Iris pigment epithelial cell (primary cell): ENCODE measurements around the gene RSPH10B2.
"Not testable (repeated sequence)": the region's sequence is repeated elsewhere in the genome, so short reads cannot be mapped to it uniquely, and the experiment has no call there.

ENCODE experiments used
- DNase-seq: peaks from one replicate; pipeline ENCODE4 v3.0.0-alpha.2; 2011; ENCODE audit warnings: low read depth

The RSPH10B2 gene

DNA sequence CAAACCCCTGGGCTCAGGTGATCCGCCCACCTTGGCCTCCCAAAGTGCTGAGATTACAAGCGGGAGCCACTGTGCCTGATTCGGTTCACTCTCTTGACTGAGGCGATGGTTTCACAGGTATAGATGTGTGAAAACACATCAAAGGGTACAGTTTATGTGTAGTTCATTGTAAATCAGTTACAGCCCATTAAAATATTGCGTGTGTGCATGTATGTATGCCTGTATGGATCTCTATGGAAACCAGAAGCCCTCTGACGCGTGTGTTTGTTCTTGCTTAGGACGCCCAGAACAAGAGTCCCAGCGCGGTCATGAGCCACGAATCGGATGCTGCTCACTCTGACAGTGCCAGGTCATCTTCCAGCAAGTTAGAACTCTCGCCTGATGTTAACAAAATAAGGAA, 35.5 kb downstream of the RSPH10B2 start:
- DNase-seq = not testable (repeated sequence)

DNA sequence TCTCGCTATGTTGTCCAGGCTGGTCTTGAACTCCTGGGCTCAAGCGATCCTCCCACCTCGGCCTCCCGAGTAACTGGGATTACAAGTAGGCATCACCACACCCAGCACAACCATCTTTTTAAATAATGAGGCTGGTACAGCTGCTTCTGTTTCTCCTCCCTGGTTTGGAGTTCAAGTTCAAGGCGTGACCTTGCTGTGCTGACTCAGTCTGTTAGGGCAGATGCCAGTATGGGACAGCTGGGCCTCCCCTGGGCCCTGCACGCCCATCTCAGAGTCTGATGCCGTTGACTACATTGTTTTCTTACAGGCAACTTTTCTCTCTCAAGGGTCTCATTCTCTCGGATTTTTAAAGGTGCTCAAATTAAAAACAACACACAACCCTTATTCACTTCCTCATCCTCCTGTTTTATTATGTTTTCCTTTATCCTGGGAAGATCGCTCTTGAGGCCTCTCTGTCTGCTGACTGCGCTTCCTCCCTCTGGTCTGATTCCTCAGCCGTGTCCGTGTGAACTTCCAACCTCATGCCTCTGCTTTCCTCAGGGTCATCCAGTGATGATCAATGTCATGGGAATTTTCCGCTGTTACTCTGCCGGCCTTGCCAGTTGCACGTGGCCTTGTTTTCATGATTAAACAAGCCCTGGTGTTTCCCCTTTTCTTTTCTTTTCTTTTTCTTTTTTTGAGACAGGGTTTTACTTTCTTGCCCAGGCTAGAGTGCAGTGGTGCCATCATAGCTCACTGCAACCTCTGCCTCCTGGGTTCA, 38.4 kb downstream of the RSPH10B2 start:
- peak; percentile 54 for DNase-seq

DNA sequence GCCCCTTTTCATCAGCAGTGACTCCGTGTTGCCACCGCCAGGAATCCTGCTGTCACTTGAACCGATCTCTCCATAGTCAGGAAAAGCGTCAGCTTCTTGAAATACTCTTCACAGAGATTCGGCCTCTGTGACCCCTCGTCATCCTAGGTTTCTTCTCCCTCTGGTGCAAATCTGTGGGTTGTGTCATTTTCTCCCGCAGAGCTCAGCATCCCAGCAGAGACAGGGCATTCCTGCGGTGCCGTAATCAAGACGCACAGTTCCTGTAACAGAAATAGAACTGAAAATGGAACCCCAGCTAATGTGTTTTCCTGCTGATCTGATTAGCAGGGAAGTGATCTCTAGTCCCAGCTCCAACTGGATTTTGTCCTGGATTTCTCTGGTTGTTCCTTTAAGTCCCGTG, 40.4 kb downstream of the RSPH10B2 start:
- not testable (repeated sequence) for DNase-seq

DNA sequence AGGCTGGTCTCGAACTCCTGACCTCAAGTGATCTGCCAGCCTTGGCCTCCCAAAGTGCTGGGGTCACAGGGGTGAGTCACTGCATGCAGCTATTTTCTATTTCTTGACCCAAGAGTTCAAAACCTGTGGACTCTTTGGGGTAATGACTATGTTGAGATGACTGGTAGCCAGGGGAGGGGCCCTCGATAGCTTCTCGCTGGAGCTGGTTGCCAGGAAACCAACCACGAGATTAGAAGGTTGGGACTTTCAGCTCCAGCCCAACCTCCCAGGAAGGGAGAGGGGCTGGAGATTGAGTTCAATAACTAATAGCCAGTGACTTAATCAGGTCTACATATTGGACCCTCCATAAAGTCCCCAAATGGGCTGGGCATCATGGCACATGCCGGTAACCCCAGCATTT, 43.3 kb downstream of the RSPH10B2 start:
- DNase-seq = not testable (repeated sequence)

DNA sequence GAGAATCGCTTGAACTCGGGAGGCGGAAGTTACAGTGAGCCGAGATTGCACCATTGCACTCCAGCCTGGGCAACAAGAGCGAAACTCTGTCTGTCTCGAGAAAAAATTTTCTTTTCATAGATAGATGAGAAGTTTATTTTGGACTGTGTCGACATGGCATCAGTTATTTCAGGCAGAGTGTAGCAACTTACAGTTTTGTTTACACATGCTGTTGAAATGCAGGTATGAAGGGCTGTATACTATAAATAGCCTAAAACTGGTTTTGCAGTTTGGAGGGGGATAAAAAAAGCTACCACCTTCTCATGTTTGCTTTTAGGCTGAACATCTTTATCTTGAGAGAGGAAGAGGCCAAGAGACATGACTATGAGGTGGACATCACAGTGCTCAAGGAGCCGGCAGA, 44.1 kb downstream of the RSPH10B2 start:
- not testable (repeated sequence) for DNase-seq

DNA sequence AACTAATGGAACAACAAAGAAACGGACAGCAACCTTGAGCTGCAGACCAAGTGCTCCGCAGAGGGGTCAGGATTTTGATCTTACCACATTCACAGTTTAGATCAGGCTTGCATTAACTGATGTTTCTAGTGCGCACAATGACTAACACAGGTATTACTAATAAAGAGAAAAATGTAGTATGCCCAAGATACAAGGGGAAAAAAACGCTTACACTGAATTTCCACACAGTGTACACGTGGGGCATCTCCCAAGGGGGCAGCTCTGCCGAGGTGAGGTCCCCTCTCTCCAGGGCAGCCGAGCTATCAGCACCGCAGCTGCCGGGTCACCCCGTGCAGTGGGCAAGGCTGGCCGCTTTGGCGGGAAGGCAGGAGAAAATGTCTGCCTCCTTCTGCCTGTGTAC, 46.0 kb downstream of the RSPH10B2 start:
- DNase-seq = not testable (repeated sequence)

DNA sequence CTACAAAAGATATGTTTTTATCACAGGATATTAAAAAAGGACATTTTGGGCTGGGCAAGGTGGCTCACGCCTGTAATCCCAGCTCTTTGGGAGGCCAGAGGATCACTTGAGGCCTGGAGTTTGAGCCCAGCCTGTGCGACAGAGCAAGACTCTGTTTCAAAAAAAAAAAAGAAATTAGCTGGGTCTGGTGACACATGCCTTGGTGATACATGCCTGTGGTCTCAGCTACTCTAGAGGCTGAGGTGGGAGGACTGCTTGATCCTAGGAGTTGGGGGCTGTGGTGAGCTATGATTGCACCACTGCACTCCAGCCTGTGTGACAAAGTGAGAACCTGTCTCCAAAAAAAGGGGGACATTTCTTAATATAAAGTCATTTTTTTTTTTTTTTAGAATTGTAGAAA, 46.4 kb downstream of the RSPH10B2 start:
- DNase-seq = not testable (repeated sequence)

DNA sequence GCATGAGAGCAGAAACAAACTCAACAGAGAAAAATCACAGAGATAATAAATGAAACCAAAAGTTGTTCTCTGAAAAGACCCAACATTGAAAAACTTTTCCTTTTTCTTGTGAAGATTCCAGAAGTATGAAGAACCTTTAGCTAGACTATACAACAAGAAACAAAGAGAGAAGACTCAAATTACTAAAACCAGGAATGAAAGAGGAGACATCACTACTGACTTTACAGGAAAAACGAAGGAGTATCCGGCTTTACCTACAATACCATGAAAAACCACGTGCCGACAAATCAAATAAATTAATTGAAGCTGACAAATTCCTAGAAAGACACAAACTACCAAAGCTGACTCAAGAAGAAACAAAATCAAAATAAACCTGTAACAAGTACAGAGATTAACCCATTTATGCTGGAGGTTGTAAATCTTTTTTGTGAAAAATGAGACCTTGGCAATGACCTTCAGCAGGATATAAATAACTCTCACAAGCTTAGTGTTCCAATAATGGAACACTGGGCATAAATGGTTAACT, 53.6 kb downstream of the RSPH10B2 start:
- not testable (repeated sequence) for DNase-seq

DNA sequence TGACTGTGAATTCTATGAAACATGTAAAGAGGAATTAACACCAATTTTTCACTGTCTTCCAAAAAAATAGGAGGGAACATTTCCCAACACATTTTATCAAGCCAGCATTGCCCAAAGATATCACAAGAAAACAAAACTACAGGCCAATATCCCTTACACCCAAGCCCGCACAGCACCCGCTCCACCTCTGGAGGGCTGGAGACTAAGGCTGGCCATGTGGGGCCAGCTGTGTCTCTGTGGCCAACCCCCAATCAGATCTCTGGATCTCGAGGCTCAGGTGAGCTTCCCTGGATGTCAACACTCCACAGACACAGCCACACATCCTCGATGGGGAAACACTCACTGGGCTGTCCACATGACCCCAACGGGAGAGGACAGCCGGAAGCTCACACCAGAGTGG, 54.1 kb downstream of the RSPH10B2 start:
- DNase-seq = not testable (repeated sequence)

DNA sequence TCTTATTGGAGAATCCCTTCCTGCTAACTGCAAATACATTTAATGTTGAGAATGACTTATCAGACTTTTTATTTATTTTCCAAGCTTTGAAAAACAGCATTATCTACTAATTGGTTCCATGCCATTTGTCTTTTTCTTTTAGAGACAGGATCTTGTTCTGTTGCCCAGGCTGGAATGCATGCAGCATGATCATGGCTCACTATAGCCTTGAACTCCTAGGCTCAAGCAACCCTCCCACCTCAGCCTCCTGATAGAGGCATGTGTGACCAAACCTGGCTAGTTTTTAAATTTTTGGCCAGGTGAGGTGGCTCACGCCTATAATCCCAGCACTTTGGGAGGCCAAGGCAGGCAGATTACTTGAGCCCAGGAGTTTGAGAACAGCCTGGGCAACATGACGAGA, 59.1 kb downstream of the RSPH10B2 start:
- DNase-seq = not testable (repeated sequence)

DNA sequence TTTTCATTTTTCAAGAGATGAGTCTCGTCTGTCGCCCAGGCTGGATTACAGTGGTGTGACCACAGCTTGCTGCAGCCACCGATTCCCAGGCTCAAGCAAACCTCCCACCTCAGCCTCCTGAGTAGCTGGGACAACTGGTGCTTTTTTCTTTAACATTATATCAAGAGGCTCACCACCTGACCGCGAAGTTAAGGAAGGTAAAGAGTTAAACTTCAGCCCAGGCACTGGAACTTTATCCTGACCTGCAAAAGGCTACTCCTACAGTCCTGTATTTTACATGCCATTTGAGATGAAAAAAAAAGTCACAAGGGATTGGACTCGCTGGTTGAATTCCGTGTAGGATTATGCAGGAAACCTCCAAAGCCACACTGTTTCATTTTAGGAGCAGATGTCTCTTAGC, 61.6 kb downstream of the RSPH10B2 start:
- DNase-seq = not testable (repeated sequence)

DNA sequence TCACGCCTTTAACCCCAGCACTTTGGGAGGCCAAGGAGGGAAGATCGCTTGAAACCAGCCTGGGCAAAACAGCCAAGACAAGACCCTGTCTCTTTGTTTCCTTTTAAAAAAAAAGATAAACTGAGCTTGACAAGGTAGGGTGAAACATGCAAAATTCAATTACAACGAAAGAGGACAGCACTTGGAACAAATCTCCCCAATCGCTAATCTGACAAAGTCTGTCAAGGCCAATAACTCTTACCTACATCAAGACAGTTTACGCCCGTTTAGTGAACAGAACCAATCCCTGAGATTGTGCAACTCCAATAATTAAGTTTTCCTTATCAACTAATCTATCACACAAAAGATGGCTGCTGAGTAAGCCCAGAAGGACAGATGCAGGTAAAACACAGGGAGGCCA, 67.7 kb downstream of the RSPH10B2 start:
- DNase-seq = not testable (repeated sequence)

DNA sequence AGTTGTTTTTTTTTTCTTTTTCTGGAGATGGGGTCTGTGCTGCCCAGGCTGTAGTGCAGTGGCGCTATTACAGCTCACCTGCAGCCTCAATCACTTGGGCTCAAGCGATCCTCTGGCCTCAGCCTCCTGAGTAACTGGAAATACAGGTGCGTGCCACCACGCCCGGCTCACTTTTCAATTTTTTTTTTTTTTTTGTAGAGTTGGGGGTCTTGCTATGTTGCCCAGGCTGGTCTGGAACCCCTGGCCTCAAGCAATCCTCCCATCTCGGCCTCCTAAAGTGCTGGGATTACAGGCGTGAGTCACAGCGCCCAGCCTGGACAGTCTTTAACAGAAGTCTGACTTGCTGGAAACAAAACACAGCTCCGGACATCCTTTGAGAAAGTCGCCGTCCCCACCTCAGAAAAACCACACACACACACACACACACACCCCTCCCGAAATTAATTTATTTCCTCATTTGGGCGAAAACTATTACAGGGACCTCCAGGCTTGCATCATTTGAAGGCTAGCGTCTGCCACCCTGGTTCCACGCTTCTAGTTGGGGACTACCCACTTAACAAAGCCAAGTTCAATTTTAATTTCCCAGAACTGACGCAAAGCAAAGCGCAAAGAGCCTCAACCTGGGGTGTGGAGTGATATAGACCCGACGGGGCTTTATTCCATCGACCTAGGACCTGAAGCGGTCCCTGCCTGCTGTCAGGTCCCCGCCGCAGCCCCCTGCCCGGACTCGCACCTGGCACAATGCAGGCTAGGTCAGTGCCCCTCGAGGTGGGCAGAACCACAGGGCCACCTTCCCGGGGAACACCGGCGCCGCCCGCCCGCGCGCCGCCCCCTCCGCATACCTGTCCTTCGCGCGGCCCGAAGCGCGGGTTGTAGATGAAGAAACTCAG, 71.6 kb downstream of the RSPH10B2 start:
- not testable (repeated sequence) for DNase-seq

DNA sequence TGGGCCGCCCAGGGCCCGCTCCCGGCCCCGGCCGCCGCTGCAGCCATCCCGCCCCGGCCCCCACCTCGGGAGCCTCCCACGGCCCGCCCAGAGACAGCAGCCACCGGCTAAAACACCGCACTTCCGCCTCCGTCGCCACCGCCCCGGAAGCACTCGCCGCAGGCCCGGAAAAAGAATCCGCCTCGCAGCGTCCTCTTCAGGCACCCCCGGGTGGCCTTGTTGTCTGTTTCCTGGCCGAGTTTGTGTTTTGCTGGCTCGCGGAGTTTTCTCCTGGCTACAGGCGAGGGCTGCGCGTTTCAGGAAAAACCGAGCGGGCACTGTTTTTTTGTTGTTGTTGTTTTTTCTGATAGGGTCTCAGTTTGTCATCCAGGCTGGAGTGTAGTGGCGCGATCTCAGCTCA, 72.2 kb downstream of the RSPH10B2 start, which contains the start of gene CCZ1B:
Gene CCZ1B, minus strand, starts transcription at position 125 of the 400 bp plus-strand sequence. Its CDS starts 78 bp downstream, at position 47.
- DNase-seq = peak; percentile 65

DNA sequence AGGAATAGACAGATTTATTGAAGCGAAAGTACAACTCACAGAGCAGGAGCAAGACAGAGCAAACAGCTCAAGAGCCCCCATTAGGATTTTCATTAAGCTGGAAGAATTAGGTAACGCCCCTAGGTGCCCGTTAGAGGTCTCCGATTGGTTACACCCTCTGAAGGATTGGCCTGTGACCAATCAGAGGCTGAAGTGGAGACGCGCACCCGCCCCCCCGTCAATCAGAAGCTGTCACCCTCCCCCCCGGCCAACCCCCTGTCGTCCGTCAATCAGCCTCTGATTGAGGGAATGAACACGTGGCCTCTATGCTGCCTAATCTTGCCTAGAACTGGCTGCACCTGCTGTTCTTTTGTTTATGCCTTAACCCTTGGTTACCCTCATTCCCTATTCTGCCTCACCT, 73.3 kb downstream of the RSPH10B2 start:
- DNase-seq = not testable (repeated sequence)

DNA sequence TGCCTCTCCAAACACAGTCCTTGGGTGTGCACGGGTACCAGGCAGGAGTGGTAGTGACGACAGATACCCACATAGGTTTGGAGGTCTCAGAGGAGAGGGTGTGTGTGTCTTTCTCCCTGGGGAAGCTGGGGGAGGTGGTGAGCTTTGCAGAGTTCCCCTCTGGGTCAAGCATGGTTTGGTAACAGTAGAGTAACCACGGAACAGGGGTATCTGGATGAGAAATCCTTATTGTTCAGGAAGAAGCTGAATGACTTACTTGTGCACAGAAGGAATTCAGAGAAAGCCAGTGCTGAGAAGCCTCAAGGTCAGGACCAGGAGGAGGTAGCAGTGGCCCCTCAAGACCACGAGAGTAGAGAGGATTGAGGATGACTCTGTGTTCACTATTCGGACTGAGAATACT, 75.7 kb downstream of the RSPH10B2 start:
- not testable (repeated sequence) for DNase-seq

DNA sequence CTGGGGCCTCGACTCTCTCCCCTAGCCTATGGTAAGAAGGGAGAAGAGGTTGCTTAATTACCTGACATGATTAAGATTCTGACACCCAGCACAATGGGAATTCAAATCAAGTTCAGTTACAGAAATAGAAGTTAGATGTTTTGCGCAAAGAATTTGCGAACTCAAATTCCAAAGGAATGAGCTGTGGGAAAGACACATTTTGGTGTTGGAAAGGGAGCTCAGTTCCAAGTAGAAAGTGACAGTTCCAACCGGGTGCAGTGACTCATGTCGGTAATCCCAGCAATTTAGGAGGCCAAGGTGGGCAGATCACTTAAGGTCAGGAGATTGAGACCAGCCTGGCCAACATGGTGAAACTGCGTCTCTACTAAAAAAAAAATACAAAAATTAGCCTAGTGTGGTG, 76.1 kb downstream of the RSPH10B2 start:
- DNase-seq = not testable (repeated sequence)

DNA sequence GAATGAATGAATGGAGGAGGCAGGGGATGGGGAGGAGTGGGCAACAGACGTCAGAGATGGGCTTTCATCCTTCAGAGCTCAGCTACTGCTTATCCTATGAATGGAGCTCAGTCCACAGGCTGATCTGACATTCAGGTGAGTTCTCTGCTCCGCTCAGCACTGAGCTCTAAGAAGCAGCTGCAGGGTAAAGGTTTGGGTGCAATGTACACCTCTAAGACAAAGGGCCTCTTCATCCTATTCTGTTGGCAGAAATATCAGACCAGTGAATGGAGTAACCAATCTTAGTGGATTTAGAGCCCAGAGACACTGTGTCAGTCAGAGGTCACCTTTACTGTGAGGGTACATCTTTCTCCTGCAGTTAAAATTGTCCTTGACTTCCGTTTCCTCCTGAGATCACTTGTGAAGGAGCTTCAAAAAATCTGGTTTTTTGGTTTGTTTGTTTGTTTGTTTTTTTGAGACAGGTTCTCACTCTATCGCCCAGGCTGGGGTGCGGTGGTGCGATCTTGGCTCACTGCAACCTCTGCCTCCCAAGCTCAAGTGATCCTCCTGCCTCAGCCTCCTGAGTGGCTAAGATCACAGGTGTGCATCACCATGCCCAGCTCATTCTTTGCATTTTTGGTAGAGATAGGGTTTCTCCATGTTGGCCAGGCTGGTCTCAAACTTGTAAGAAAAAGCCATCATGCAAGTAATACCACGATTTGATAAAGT, 77.3 kb downstream of the RSPH10B2 start:
- no peak for DNase-seq

DNA sequence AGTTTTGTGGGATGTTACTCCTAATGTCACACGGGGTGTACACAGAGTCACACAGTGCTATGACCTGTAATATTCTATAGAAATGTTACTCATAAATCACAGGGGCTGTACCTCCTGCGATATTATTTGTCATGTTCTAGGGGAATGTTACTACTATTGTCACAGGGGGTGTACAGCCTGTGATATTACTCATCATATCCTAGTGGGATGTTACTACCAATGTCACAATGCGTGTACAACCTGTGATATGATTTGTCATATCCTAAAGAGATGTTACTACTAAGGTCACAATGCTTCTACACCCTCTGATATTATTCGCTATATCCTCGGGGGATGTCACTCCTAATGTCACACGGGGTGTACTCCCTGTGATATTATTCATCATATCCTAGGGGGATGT, 79.7 kb downstream of the RSPH10B2 start:
- DNase-seq = no peak

DNA sequence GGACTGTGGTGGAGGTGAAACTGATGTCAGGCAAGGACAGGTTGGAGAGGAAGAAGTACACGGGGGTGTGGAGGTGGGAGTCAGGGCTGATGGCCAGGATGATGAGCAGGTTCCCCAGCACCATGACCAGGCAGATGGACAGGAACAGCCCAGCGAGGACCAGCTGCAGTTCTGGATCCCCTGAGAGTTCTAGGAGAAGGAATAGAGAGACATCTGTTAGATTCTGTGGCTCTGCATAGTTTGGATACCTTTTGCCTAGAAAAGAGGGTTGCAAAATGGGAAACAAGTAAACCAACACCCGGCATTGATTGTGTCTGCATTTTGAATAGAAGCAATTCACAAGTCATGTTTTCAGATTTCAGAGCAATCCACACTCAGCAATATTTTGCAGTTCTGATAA, 81.6 kb downstream of the RSPH10B2 start:
- not testable (repeated sequence) for DNase-seq

DNA sequence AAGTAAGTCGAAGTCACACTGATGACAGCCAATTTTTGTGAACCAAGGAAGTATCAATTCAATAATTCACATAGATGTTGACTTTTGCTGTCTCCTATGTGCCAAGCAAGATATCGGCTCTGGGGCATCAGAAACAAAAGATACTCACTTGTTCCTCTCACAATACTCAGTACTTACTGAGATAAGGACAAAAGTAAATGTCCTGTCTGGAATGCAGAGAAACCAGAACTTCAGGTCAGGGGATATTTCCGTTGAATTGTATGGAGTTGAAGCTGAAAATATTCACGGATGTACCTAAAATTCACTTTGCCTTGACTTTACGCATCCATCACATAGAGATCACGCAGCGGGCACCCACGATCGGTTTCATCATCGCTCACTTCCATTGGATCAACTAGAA, 83.2 kb downstream of the RSPH10B2 start:
- not testable (repeated sequence) for DNase-seq
